NCI-H748 (cell line): ENCODE data around the gene WWC1.
A peak's percentile ranks its signal among the peaks of the same experiment; 100 is the strongest.

Experiments
- DNase-seq: peaks from one replicate; lab custom pipeline; 2025; ENCODE audit not compliant: unreplicated experiment; lab: John Stamatoyannopoulos, UW

Gene WWC1

DNA sequence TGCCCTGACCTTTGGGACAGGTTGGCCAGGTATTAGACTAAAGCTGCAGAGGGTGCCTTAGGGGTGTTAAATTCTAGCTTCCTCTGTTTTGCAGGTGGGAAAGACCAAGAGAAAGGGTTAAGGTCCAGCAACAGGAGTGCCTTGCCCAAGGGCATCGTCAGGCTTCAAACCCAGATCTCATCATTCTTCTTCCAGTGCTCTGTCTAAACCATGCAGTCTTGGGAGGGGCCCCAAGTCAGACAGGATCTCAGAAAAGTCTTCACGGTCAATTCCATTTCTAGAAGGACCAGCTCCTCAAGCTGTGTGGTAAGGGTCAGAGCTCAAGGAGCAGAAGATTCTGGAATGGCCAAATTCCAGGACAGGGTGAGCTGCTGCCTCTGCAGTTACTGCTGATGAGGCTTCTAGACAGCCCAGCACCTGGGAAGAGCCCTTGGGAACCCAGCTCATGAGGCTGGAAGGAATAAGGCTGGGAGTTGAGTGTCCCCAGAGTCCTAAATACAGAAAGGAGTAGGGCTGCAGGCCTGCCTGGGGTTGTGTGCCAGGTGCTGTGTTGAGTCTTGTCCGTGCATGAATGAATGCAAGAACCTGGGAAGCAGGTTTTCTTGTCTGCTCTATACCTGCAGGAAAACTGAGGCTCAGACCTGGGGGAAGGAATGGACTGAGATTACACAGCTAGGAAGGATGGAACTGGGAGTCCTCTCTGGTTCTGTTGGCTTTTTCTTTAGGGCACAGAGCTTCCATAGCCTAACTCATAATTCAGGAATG lies 69.3 kb downstream of the WWC1 start:
- DNase-seq, result no peak

DNA sequence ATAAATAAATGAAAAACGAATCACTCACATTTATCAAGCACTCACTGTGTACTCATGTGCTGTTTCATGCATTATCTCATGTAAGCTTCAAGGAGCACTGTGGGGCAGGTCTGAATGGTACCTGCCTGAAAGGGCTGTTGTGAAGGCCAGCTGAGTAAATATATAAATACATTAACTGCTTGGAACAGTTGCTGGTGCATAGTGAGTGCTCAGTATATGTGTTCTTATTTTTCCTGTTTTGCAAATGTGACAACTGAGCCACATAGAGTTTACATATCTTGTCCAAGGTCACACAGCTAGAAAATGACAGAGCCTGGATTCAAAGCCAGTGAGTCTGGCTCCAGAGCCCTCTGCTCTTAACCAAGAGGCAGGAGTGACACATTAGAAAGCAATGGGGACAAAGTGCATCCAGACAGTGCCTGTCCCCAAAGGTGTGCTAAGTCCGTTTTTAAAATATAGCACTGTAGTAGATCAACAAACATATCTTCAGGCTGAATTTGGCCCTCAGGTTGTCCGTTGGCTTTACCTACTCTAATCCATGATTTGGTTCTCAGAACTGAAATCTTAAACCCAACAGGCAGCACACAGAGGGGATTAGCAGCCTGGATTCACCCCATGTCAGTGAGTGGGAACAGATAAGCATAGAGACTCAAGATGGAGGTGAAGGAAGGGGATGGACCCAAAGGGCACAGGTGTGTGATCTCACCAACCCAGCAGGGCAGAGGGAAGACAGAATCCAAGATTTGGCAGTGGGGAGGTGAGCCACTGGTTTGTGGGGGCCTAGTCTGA lies 70.8 kb downstream of the WWC1 start:
- DNase-seq, result peak; percentile 38

DNA sequence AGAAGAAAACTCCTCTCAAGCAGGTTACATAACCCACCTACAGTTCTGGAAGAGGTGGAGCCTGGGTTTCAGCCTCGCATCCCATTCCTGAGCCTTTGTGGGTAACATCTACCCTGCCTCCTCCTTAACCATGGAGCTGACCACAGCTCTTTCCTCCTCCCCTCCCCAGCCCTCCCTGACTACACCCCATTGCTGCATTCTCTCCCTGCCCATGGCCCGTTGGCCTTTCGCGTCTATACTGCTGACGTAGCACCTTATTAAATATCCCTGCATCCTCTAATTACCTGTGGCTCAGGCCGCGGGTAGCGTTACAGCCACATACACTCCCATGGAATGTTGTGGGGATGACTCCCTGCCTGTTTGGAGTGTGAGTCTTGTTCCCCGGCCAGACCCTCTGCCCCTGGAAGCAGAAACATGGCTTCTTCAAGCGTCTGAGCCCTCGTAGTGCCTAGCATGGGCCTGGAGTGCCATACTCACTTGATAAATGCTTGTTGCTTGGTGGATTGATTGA lies 72.8 kb downstream of the WWC1 start:
- DNase-seq, result no peak

DNA sequence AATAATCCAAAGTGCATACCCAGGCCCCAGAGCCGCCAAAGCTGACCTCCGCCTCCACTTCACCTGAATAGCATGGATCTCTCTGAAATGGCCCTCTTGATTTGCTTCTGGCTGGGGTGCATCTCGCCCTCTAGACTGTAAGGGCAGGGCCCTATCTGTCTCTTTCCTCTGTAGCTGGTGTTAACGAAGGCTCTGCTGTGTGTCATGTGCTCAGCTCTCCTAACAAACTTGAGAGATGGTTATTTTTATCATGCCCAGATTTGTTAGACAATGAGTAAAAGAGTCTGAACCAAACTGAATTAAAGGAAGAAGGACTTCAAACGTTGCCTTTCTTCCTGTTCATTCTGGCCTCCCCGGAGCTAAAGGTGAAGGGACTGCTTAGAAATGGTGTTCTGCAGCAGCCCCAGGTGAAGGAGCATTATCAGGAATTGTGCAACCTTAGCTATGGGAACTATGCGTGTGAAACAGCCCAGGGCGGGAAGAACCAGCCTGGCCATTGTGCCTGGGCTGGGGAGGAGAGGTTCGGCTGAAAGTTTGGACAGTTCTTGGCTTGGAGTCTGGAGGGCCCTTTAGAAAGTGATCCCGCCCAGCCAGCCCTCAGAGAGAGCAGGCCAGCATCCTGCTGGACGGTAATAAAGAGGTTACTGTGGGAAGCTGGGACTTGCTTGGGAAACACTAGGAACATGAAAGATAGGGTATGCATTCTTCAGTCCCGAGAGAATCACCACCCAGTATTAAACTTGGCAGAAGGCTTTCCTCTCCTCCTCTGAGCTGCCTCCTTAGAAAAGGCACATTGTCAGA lies 73.5 kb downstream of the WWC1 start:
- DNase-seq, result no peak

DNA sequence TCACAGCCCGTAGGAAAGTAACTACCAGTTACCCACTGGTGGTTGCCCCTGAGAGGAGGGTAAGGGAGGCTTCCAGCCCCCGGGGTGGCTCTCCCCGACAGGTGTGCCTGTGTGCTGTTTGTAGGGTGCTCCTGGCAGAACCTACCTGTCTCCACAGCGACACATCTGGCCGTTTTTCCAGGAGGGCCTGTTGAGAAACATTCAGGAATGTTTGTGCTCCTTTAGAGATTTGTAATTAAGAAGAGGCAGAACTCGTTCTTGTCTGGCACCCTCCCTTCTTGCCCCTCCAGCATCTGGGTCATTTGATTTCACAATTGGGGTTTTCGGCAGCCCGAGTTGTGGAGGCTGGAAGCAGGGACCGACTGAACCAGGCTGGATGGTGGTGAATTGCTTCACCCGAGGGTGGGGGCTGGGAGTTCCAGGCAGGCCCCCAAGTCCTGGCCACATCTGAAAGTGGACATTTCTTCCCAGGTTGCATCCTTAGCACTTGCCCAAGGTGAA lies 74.2 kb downstream of the WWC1 start:
- DNase-seq, result no peak

DNA sequence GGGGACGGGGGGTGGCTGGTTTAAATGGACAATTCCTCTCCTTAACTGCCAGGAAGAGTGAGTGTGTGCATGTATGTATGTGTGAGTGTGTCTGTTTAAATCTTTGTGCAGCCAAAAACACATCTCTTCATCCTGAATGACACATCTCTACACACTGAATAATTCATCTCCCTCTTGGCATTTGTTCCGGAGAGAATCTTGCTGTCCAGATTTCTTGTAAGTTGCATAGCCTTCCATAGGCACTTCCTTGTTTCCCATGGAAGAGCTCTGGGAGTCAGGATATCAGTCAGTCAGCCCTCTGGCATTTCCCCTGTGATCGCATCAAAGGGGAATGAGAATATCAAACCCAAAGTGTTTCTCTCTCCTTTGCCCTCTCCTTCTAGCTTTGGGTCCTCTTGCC lies 74.7 kb downstream of the WWC1 start:
- no peak for DNase-seq

DNA sequence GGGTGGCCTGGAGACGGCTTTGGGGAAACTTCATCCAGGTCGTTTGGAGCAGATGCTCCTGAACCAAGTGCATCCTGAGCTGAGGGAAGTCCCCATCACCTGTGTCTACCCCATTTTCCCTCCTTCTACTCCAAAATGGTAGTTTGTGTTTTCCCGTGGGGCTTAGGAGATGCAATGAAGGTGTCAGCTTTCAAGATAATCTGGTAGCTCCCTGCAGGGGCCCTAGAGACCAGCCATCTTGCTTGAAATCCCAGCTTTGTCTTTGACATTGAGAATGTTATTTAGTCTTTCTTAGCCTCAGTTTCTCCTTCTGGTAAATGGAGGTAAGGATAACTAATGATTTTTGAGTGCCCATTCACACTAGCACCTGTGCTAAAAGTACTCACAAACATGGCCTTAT lies 77.4 kb downstream of the WWC1 start:
- DNase-seq, result no peak

DNA sequence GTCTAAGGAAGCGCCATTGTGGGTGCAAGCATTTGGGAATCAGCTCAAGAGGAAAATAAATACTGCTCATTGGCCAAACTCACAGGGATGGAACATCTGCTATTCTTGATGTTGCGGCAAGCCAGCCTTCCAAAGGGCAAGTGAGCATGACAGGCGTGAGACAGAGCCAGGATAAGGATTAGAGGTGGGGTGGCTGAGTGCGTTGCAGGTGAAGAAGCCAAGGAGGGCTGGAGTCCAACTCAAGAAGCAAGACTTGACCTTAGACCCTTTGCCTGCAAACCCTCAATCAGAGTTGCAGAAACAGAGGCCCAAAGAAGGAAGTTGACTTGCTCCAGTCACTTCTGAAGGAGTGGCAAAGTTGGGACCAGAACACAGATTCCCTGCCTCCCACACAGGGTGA lies 79.4 kb downstream of the WWC1 start:
- DNase-seq, result no peak

DNA sequence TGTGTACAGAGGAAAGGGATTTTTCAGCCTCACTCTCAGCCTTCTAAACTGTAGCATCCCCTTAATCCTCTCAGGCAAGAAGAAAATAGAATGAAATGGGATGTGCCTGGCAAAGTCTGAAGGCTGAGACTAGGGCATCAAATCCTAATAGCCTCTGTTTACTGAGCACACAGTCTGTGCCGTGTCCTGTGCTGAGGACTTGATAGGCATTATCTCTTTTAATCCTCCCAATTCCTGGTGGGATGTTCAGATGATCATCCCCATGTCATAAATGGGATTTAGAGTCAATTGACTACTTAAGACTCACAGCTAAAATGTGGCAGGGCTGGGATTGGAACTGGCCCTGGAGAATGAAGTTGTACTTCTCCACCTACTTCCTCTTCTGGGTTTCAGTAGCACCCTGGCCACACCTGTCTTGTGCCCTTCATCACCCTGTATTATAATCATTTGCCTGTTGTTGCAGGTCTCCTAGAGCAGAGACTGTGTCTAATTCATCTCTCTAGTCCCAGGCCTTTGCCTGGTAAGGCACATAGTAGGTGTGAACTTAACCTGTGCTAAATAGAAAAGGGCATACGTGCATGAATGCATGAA lies 81.0 kb downstream of the WWC1 start:
- DNase-seq, result no peak

DNA sequence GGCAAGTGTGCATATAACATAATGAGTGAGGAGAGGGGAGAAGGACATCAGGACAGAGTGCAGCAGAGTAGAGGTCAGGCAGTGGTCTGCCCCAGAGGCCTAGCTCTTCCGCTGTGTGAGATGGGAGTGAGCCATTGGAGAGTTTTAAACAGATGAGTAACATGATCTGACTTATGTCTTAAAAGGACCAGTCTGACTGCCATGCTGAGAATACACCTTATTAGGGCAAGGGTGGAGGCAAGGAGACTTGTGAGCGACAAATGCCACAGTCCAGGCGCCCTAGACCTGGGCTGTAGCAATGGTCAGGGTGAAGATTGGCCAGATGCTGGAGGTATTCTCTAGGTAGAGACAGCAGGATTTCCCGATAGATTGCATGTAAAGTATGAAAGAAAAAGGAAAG lies 83.1 kb downstream of the WWC1 start:
- no peak for DNase-seq

DNA sequence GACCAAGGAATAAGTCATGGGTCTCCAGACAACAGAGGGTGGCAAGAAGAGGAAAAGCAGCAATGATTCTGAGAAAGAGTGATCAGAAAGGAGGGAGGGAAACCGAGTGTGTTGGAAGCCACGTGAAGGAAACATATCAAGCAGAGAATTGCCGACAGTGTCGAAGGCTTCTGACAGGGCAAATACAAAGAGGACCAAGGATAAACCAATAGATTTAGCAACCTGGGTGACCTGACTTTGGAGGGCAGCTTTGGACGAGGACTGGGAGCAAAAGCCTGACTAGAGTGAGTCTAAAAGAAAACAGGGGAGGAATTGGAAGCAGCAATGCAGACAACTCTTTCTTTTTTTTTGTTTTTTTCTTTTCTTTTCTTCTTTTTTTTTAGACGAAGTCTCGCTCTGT lies 83.8 kb downstream of the WWC1 start:
- no peak for DNase-seq

DNA sequence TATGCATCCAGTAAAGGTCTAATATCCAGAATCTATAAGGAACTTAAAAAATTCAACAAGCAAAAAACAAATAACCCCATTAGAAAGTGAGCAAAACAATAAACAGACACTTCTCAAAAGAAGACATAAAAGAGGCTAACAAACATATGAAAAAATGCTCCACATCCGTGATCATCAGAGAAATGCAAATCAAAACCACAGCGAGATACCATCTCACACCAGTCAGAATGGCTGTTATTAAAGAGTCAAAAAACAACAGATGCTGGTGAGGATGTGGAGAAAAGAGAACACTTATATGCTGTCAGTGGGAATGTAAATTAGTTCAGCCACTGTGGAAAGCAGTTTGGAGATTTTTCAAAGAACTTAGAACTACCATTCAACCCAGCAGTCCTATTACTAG lies 86.1 kb downstream of the WWC1 start:
- DNase-seq, result no peak

DNA sequence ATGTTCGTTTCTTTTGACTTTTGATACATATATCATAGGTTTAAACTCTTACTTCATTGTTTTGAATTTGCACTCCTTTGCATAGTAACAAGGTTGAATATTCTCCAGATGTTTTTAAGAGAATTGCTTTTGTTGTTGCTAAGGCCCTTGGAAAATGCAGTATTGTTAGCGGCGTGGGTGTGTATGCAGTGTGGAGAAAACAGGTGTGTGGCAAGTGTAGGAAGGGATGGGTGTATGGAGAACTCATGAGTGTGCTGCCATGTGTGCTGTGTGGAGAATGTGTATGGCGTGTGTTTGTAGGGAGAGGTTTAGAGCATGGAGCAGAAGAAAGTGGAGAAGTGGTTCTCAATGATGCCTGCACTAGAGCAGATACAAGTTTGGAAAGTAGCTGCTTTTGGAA lies 87.3 kb downstream of the WWC1 start:
- DNase-seq, result no peak

DNA sequence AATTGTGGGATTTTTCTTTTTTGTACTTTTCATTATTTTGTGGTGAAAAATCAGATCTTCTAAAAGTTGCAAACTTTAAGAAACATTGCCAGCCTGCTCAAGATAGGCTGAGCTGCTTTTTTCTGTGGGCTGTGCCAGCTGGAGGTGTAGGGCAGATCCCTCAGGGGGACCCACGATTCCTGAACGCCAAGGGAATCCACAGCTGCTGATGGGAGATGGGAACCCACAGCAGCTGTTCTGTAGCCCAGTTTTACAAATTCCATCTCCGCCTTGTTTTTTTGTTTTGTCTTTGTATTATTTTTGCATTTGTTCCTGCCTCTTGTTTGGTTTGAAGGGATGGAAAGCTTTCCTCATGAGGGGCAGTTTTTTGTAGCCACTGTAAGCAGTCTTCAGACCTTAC lies 91.0 kb downstream of the WWC1 start:
- no peak for DNase-seq

DNA sequence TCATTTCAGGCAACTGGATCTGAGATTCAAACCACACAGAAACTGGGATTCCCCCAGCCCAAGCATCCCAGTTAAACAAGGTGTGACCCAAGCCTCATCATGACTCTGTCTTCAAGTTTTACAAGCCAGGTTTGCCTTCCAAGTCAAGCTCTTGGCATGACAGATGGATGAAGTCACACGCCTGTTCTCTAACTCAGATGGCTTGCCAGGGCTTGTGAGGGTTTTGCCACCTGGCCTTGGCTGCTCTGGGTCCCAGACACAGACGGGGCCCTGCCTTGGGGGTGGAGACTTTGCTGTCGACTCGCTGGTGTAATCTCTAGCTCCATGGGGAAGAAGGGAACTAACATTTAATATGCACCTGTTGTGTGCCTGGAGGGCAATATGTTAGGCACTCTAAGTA lies 99.0 kb downstream of the WWC1 start:
- no peak for DNase-seq

DNA sequence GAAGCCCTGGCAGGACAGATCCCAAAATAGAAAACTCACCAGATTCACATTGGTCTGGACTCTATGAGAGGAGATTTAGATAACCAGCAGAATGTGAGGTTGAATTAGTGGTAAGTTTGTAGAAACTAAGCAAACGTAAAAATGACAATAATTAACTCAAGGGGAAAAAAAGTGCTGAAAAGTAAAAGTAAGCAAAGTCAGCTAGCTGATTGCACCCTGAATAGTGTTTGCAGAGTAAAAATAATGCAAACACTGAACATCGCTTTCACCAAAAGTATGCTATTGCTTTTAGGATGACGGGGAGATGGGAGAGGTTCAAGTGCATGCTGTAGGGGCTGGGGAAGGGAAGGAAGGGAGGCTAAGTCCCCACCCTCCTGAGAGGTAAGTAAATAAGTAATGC lies 102.3 kb downstream of the WWC1 start:
- no peak for DNase-seq

DNA sequence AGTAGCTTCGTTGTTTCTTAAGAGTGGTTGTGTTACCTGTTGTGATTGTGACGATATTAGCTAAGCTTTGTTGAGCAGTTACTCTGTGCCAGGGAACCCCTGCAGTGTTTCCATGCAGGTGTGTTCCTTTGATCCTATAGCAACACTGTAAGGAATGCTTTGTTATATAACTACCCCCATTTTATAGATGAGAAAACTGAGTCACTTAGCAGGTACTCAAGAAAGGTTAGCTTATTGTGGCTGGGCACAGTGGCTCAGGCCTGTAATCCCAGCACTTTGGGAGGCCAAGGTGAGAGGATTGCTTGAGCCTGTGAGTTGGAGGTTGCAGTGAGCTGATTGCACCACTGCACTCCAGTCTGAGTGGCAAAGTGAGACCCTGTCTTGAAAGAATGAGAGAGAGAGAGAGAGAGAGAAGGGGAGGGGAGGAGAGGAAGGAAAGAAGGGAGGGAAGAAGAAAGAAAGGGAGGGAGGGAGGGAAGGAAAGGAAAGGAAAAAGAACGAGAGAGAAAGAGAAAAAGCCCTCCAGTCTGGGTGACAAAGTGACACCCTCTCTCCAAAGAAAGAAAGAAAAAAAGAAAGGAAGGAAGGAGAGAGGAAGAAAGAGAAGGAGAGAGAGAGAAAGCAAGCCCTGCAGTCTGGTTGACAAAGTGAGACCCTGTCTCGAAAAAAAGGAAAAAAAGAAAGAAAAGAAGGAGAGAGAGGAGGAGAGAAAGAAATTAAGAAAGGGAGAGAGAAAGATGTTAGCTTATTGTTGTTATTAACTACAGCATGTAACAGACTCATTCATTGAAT lies 109.2 kb downstream of the WWC1 start:
- DNase-seq, result no peak

DNA sequence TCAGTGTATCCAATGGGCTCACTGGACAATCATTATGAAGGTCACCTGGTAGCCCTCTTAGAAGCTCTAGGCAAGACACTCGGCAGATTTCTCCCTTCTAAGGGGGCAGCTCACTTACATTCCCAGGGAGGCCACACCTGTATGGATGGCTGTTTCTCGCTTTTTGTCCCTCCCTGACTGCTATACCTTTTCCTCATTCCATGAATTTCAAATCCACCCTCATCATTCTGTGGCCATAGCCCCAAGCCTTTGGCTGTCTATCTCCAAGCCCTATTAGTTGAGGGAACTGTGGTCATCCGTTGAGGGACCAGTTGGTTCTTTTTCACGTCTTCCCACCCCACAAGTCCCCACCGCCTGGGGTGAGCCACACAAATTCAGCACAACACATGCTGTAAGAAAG lies 109.8 kb downstream of the WWC1 start:
- DNase-seq, result no peak

DNA sequence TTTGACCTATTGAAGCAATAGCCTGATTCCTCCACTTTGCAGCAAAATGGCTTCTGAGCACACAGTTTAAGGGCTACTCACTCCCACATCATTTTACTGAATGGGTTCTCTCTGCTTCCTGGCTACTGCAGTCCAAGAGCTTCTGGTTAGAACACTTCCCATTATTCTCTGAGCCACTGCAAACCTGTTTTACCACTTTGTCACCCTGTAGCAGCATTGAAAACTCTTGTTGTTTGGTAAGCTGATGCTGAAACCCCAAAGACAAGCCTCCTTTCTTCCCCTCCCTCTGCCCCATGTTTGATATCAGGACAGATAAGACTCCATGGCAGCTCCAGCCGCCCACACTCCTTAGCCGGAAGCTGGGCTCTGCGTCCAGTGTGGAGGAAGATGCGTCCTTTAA lies 110.4 kb downstream of the WWC1 start:
- DNase-seq, result peak; percentile 38

DNA sequence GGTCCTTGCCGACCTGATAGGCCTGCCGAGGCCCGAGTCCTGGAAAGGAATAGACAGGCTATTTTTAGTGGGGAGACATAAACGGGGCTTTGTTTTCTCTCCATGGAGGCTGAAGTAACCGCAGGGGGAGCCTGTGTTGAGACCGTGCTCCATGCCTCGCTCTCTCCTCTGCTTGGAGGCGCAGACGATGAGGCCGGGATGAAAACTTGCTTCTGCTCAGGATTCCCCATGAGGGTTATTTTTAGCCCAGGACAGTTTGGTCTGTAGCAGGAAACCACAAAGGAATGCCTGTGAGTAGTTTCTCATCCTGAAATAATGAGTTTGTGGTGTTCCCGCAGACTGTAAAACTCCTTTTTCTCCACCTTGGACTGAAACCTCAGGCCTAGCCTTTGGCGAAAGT lies 112.9 kb downstream of the WWC1 start:
- no peak for DNase-seq
